Smooth muscle cell (in vitro differentiated cells): Measurements from ENCODE around the gene TMED4. TPM values are rescaled to one million over a fixed set of nuclear protein-coding genes. Genes with fewer than 3 reads are reported as not detected.

Source experiments
- DNase-seq: peaks from one replicate; lab custom pipeline; 2025; ENCODE audit not compliant: unreplicated experiment; lab: John Stamatoyannopoulos, UW
- H2AFZ ChIP-seq: fragments of 200-600 bp; sonication (generic); 2 replicates; pipeline ENCODE4 v1.6.0; 2016; ENCODE audit warnings: antibody characterized with exemption, low read depth, mild to moderate bottlenecking
- H3F3A ChIP-seq: fragments of 200-600 bp; sonication (generic); 2 replicates; pipeline ENCODE4 v1.6.0; 2017; ENCODE audit warnings: antibody characterized with exemption, low read depth
- H3K27ac ChIP-seq: fragments of 200-600 bp; sonication (generic); 2 replicates; pipeline ENCODE4 v1.5.1; 2016; ENCODE audit warnings: low read depth, mild to moderate bottlenecking
- H3K27me3 ChIP-seq: fragments of 200-600 bp; sonication (generic); 2 replicates; pipeline ENCODE4 v1.6.1; 2016; ENCODE audit warnings: low read depth, mild to moderate bottlenecking
- H3K36me3 ChIP-seq: fragments of 200-600 bp; sonication (generic); 2 replicates; pipeline ENCODE4 v1.5.1; 2016; ENCODE audit warnings: low read depth
- H3K4me1 ChIP-seq: fragments of 200-600 bp; sonication (generic); 2 replicates; pipeline ENCODE4 v1.5.1; 2016; ENCODE audit warnings: low read depth
- H3K4me2 ChIP-seq: fragments of 200-600 bp; sonication (generic); 2 replicates; pipeline ENCODE4 v1.6.0; 2016; ENCODE audit warnings: mild to moderate bottlenecking
- H3K4me3 ChIP-seq: fragments of 200-600 bp; sonication (generic); 2 replicates; pipeline ENCODE4 v1.5.1; 2016; ENCODE audit warnings: mild to moderate bottlenecking
- H3K79me2 ChIP-seq: fragments of 200-600 bp; sonication (generic); 2 replicates; pipeline ENCODE4 v1.6.0; 2016; ENCODE audit warnings: low read depth, mild to moderate bottlenecking
- H3K9ac ChIP-seq: fragments of 200-600 bp; sonication (generic); 2 replicates; pipeline ENCODE4 v1.6.0; 2016; ENCODE audit warnings: low read depth
- H3K9me3 ChIP-seq: fragments of 200-600 bp; sonication (generic); replicated peaks from 2 replicates; pipeline ENCODE4 v1.5.1; 2016; ENCODE audit warnings: low read depth
- H4K20me1 ChIP-seq: fragments of 200-600 bp; sonication (generic); 2 replicates; pipeline ENCODE4 v1.6.0; 2016; ENCODE audit warnings: low read depth
- WGBS: methylation state at CpG from one replicate; pipeline ENCODE4 v1.1.7; 2016; ENCODE audit warnings: low lambda C conversion rate; 5-methylcytosine and 5-hydroxymethylcytosine counted together
- polyA plus RNA-seq: library from polyadenylated mRNA; unstranded; fragments of >200 nt; fragmentation: Nextera tagmentation; extraction: Ambion mirVana; gene quantifications from 2 replicates; pipeline ENCODE4 v1.2.1, GENCODE V29; 2016
- total RNA-seq: library from RNA; depleted of rRNA; stranded (reverse); fragments of >200 nt; gene quantifications from 2 replicates; pipeline ENCODE4 v1.2.3, GENCODE V29; 2014
- TF ChIP-seq, protein P1 (sequence below): fragments of 200-600 bp; sonication (generic); IDR thresholded peaks from 2 replicates; pipeline ENCODE4 v1.5.1; 2017; ENCODE audit warnings: borderline replicate concordance, mild to moderate bottlenecking, antibody characterized with exemption; ENCODE audit not compliant: insufficient read depth, poor library complexity, severe bottlenecking

Gene TMED4
- total and polyA plus RNA-seq, 2 experiments from 2014 or later, result 38.4 to 50.8 TPM

DNA sequence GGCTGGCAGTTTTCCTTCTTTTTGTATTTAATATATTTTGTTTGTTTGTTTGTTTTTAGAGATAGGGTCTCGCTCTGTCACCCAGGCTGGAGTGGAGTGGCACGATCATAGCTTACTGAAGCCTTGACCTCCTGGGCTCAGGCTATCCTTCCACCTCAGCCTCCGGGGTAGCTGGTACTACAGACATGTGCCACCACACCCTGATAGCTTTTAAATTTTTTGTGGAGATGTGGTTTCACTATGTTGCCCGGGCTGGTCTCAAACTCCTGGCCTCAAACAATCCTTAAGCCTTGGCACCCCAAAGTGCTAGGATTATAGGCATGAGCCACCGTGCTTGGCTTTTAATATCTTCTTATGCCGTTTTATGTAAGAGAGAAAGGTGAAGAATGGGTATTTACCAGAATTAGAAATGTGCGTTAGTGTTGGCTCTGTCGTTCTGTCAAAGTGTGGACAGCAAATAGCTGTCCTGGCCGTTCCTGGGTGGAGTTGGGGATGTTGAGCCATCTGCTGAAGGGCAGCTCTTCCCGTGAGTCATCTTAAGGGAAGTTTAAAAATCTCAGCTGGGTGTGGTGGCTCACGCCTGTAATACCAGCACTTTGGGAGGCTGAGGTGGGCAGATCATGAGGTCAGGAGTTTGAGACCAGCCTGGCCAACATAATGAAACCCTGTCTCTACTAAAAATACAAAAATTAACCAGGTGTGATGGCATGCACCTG is 39.2 kb upstream of the TMED4 start:
- Histone ChIP-seq H3K79me2 (peaks cover 90% of the 10 kb centered on the region), H3K4me3 (no peak overlapping the region), H3K4me2 (no peak overlapping the region), H3K27me3 (no peaks in the 10 kb centered on the region), H2AFZ (no peak overlapping the region), H3F3A (no peaks in the 10 kb centered on the region), H4K20me1 (peaks cover 49% of the 10 kb centered on the region), H3K27ac (peak overlapping the region; percentile 97), H3K9me3 (no peaks in the 10 kb centered on the region), H3K36me3 (no peaks in the 10 kb centered on the region), H3K9ac (no peak overlapping the region), H3K4me1 (no peaks in the 10 kb centered on the region)
- DNase-seq, result no peak
- 85% methylated on average over 11 of the region's 11 CpGs for WGBS
- TF ChIP-seq, protein P1, sequence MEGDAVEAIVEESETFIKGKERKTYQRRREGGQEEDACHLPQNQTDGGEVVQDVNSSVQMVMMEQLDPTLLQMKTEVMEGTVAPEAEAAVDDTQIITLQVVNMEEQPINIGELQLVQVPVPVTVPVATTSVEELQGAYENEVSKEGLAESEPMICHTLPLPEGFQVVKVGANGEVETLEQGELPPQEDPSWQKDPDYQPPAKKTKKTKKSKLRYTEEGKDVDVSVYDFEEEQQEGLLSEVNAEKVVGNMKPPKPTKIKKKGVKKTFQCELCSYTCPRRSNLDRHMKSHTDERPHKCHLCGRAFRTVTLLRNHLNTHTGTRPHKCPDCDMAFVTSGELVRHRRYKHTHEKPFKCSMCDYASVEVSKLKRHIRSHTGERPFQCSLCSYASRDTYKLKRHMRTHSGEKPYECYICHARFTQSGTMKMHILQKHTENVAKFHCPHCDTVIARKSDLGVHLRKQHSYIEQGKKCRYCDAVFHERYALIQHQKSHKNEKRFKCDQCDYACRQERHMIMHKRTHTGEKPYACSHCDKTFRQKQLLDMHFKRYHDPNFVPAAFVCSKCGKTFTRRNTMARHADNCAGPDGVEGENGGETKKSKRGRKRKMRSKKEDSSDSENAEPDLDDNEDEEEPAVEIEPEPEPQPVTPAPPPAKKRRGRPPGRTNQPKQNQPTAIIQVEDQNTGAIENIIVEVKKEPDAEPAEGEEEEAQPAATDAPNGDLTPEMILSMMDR, result no peak

DNA sequence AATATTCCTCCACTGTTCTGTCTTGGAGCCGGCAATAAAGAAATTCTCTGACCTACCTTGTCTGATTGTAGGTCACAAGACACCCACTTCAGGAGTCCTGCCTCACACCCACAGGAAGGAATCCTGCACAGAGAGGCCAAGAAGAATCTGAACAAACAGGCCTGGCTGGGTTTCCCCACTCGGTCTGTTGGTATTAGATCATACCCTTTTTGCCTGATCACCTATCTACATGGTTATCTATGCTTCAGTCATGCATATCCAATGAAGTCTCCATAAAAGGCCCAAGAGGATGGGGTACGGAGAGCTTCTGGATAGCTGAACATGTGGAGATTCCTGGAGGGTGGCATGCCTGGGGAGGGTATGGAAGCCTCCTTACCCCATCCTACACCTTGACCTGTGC is 36.7 kb upstream of the TMED4 start:
- H3K4me3 ChIP-seq, result no peak overlapping the region
- H3K36me3 ChIP-seq, result no peaks in the 10 kb centered on the region
- no peak for DNase-seq
- no peaks in the 10 kb centered on the region for H3K4me1 ChIP-seq
- H2AFZ ChIP-seq, result no peak overlapping the region
- no peaks in the 10 kb centered on the region for H3F3A ChIP-seq
- 53% methylated on average over 3 of the region's 3 CpGs for WGBS
- H3K27me3 ChIP-seq, result no peaks in the 10 kb centered on the region
- peaks cover 45% of the 10 kb centered on the region for H4K20me1 ChIP-seq
- H3K9me3 ChIP-seq, result no peaks in the 10 kb centered on the region
- H3K27ac ChIP-seq, result peak overlapping the region; percentile 97
- peaks cover 93% of the 10 kb centered on the region for H3K79me2 ChIP-seq
- H3K4me2 ChIP-seq, result peak overlapping the region; percentile 37
- TF ChIP-seq, protein P1, result no peak
- H3K9ac ChIP-seq, result peak overlapping the region; percentile 86

DNA sequence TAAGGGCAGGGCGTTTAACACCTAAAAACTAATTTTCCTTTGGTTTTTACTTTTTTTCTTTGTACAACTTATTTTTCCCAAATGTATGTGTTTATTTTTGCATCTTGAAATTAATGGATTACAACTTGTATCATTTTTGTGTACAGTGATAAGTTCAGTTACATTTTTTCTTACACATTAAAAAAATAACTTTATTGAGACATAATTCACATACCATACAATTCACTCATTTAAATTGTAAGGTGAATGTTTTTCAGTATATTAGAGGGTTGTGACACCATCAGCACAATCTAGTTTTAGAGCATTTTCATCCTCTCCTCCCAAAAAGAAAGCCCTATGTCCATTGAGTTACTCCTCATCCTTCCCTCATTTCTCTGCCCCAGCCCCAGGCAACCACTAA is 36.0 kb upstream of the TMED4 start:
- Histone ChIP-seq H3K27ac (peak overlapping the region; percentile 97), H3K27me3 (no peaks in the 10 kb centered on the region), H3K4me2 (peak overlapping the region; percentile 37), H2AFZ (no peak overlapping the region), H3K79me2 (peaks cover 93% of the 10 kb centered on the region), H3K4me3 (no peak overlapping the region), H3K9ac (peak overlapping the region; percentile 86), H3K36me3 (no peaks in the 10 kb centered on the region), H4K20me1 (peaks cover 45% of the 10 kb centered on the region), H3K4me1 (no peaks in the 10 kb centered on the region), H3F3A (no peaks in the 10 kb centered on the region), H3K9me3 (no peaks in the 10 kb centered on the region)
- no peak for DNase-seq
- TF ChIP-seq, protein P1, result no peak
- WGBS, result 86% methylated on average over 1 of the region's 1 CpG
